H9 (cell line): Measurements from ENCODE around the gene NRDE2. TPM values are rescaled to one million over a fixed set of nuclear protein-coding genes. Genes with fewer than 3 reads are reported as not detected.

Experiments
- DNase-seq: peaks from one replicate; pipeline ENCODE4 v3.0.0-alpha.2; 2017
- H2AFZ ChIP-seq: one replicate; pipeline ENCODE4 v1.6.1; 2013; ENCODE audit warnings: mild to moderate bottlenecking, low read length, control low read depth, moderate library complexity
- H2AK5ac ChIP-seq: 2 replicates; pipeline ENCODE4 v1.6.1; 2013; ENCODE audit warnings: low read length, control low read depth, mixed read lengths; ENCODE audit not compliant: insufficient read length
- H2BK120ac ChIP-seq: one replicate; pipeline ENCODE4 v1.6.1; 2013; ENCODE audit warnings: low read depth, mild to moderate bottlenecking, low read length, control low read depth, inconsistent platforms; ENCODE audit not compliant: poor library complexity, severe bottlenecking
- H2BK12ac ChIP-seq: 2 replicates; pipeline ENCODE4 v1.6.1; 2013; ENCODE audit warnings: low read length, control low read depth, mixed read lengths, low read depth; ENCODE audit not compliant: insufficient read length
- H2BK15ac ChIP-seq: 2 replicates; pipeline ENCODE4 v1.6.1; 2013; ENCODE audit warnings: low read depth, low read length, control low read depth
- H2BK20ac ChIP-seq: one replicate; pipeline ENCODE4 v1.6.1; 2013; ENCODE audit warnings: low read depth, mild to moderate bottlenecking, low read length, control low read depth, inconsistent platforms; ENCODE audit not compliant: poor library complexity, severe bottlenecking
- H2BK5ac ChIP-seq: 2 replicates; pipeline ENCODE4 v1.6.1; 2013; ENCODE audit warnings: low read length, control low read depth, mixed read lengths; ENCODE audit not compliant: insufficient read length
- H3K14ac ChIP-seq: 2 replicates; pipeline ENCODE4 v1.6.1; 2013; ENCODE audit warnings: low read length, control low read depth; ENCODE audit not compliant: insufficient read depth
- H3K18ac ChIP-seq: 2 replicates; pipeline ENCODE4 v1.6.1; 2013; ENCODE audit warnings: low read depth, mild to moderate bottlenecking, mixed read lengths, low read length, control low read depth; ENCODE audit not compliant: insufficient read length
- H3K23ac ChIP-seq: 2 replicates; pipeline ENCODE4 v1.6.1; 2013; ENCODE audit warnings: low read length, control low read depth, mixed read lengths, low read depth; ENCODE audit not compliant: insufficient read length
- H3K23me2 ChIP-seq: 2 replicates; pipeline ENCODE4 v1.6.1; 2013; ENCODE audit warnings: low read depth, mild to moderate bottlenecking, mixed read lengths, low read length, control low read depth; ENCODE audit not compliant: insufficient read length, poor library complexity, severe bottlenecking
- H3K27ac ChIP-seq: 2 replicates; pipeline ENCODE4 v1.5.1; 2013; ENCODE audit warnings: low read length, control low read depth, mixed read lengths, low read depth; ENCODE audit not compliant: insufficient read length
- H3K27me3 ChIP-seq: 2 replicates; pipeline ENCODE4 v1.6.1; 2013; ENCODE audit warnings: low read length, control low read depth, inconsistent platforms; ENCODE audit not compliant: insufficient read depth
- H3K4ac ChIP-seq: 2 replicates; pipeline ENCODE4 v1.6.1; 2013; ENCODE audit warnings: low read depth, mild to moderate bottlenecking, control low read depth, inconsistent platforms, low read length, moderate library complexity
- H3K4me1 ChIP-seq: 2 replicates; pipeline ENCODE4 v1.6.1; 2013; ENCODE audit warnings: low read length, control low read depth, inconsistent platforms; ENCODE audit not compliant: insufficient read depth
- H3K4me2 ChIP-seq: 2 replicates; pipeline ENCODE4 v1.6.1; 2013; ENCODE audit warnings: low read length, control low read depth, mixed read lengths; ENCODE audit not compliant: insufficient read length, insufficient read depth
- H3K56ac ChIP-seq: 2 replicates; pipeline ENCODE4 v1.6.1; 2013; ENCODE audit warnings: low read depth, mild to moderate bottlenecking, mixed read lengths, low read length, control low read depth; ENCODE audit not compliant: insufficient read length
- H3K79me1 ChIP-seq: 2 replicates; pipeline ENCODE4 v1.6.1; 2013; ENCODE audit warnings: low read depth, mild to moderate bottlenecking, moderate library complexity, low read length, control low read depth, inconsistent platforms; ENCODE audit not compliant: insufficient read depth, poor library complexity, severe bottlenecking
- H3K79me2 ChIP-seq: 2 replicates; pipeline ENCODE4 v1.6.1; 2013; ENCODE audit warnings: low read length, control low read depth, inconsistent platforms; ENCODE audit not compliant: insufficient read depth
- H3K9ac ChIP-seq: 2 replicates; pipeline ENCODE4 v1.6.1; 2013; ENCODE audit warnings: low read length, control low read depth, mixed read lengths; ENCODE audit not compliant: insufficient read length; ENCODE audit errors: extremely low read depth
- H3K9me3 ChIP-seq: one replicate; pipeline ENCODE4 v1.6.1; 2013; ENCODE audit warnings: low read depth, low read length, inconsistent platforms; ENCODE audit not compliant: control insufficient read depth
- H3T11ph ChIP-seq: one replicate; pipeline ENCODE4 v1.6.1; 2013; ENCODE audit warnings: mild to moderate bottlenecking, low read length, control low read depth, inconsistent platforms
- H4K20me1 ChIP-seq: one replicate; pipeline ENCODE4 v1.6.1; 2013; ENCODE audit not compliant: control insufficient read depth, insufficient read length, insufficient read depth
- H4K5ac ChIP-seq: 2 replicates; pipeline ENCODE4 v1.6.1; 2013; ENCODE audit warnings: low read depth, mild to moderate bottlenecking, mixed read lengths, low read length, control low read depth; ENCODE audit not compliant: insufficient read length
- H4K8ac ChIP-seq: replicated peaks from 2 replicates; pipeline ENCODE4 v1.6.1; 2013; ENCODE audit warnings: low read length, control low read depth, mixed read lengths, low read depth; ENCODE audit not compliant: insufficient read length
- H4K91ac ChIP-seq: 2 replicates; pipeline ENCODE4 v1.6.1; 2013; ENCODE audit warnings: low read depth, mild to moderate bottlenecking, moderate library complexity, mixed read lengths, low read length, control low read depth; ENCODE audit not compliant: insufficient read length
- H3K27ac Mint-ChIP-seq, 3 experiments: 2 replicates in 2 of 3; 3 replicates in 1 of 3; pipeline ENCODE4 v1.8.0; 2020 to 2021; ENCODE audit warnings: mixed read lengths in 3 of 3, mild to moderate bottlenecking in 1 of 3, moderate library complexity in 1 of 3
- H3K27me3 Mint-ChIP-seq: 2 replicates; pipeline ENCODE4 v1.8.0; 2021; ENCODE audit warnings: low read depth, mild to moderate bottlenecking, moderate library complexity, mixed read lengths
- H3K36me3 Mint-ChIP-seq, 3 experiments: 2 replicates in 2 of 3; 3 replicates in 1 of 3; pipeline ENCODE4 v1.8.0; 2020 to 2021; ENCODE audit warnings: low read depth in 3 of 3, mixed read lengths in 3 of 3; ENCODE audit not compliant: insufficient read depth in 1 of 3
- H3K4me1 Mint-ChIP-seq, 2 experiments: 2 replicates each; pipeline ENCODE4 v1.8.0; 2020; ENCODE audit warnings: mixed read lengths in 2 of 2
- H3K4me3 Mint-ChIP-seq, 2 experiments: 2 replicates in 1 of 2; 3 replicates in 1 of 2; pipeline ENCODE4 v1.8.0; 2020 to 2021; ENCODE audit warnings: mild to moderate bottlenecking in 2 of 2, mixed read lengths in 2 of 2, moderate library complexity in 1 of 2
- H3K9me3 Mint-ChIP-seq, 2 experiments: 2 replicates in 1 of 2; 3 replicates in 1 of 2; pipeline ENCODE4 v1.8.0; 2020; ENCODE audit warnings: mild to moderate bottlenecking in 2 of 2, mixed read lengths in 2 of 2, moderate library complexity in 1 of 2
- WGBS: extraction: QIAGEN DNeasy Blood & Tissue Kit; methylation state at CpG from one replicate; pipeline ENCODE4 v1.1.7; 2013; ENCODE audit warnings: missing lambda C conversion rate, low lambda C conversion rate, mixed read lengths; ENCODE audit not compliant: insufficient read length; ENCODE audit errors: extremely low coverage; 5-methylcytosine and 5-hydroxymethylcytosine counted together
- total RNA-seq: library from RNA; stranded (reverse); gene quantifications from 2 replicates; pipeline ENCODE4 v1.2.1, GENCODE V29; 2021
- TF ChIP-seq, protein P1 (sequence below): fragments of 200-600 bp; sonication (generic); conservative IDR thresholded peaks from 3 replicates; pipeline ENCODE4 v1.8.0; 2021; ENCODE audit warnings: antibody characterized with exemption, mild to moderate bottlenecking

Gene NRDE2
- total RNA-seq, 1 experiment from 2014 or later: 21.2 TPM

DNA sequence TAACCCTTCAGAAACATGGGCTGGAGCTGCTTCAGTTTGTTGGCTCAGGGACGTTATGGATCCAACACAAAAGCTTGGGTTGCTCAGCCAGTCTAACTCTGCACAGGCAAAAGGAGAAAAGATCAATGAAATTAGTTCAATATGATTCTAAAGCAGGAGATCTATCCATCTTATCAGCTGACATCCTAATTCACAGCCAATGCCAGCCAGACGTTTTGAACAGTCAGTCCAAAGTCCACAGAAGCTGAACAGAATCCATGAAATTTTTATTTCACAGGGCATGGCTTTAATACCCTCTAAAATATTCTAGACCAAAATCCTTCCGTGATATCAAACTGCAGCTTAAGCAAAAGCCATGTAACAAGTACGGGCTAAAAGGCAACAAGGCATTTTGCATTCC, 13.7 kb downstream of the NRDE2 start:
- Mint-ChIP-seq H3K27me3 (no peaks in the 10 kb centered on the region), H3K27ac (0 out of 7 replicates have a peak overlapping the region, but pooled peaks of 1 of the 3 experiments have one; percentile 25), H3K4me3 (no peak overlapping the region), H3K4me1 (peaks cover 2 to 3% of the 10 kb centered on the region in 2 experiments; a peak in 1 of 4 replicates), H3K36me3 (peaks cover 7 to 38% (median 28%) of the 10 kb centered on the region in 3 experiments; a peak in 6 of 7 replicates), H3K9me3 (no peaks in the 10 kb centered on the region)
- no peak overlapping the region for H3K27ac ChIP-seq
- no peak overlapping the region for H2BK20ac ChIP-seq
- H2BK5ac ChIP-seq: no peak overlapping the region
- no peak overlapping the region for H3T11ph ChIP-seq
- H4K91ac ChIP-seq: no peak overlapping the region
- H4K20me1 ChIP-seq: no peaks in the 10 kb centered on the region
- H3K18ac ChIP-seq: no peak overlapping the region
- no peaks in the 10 kb centered on the region for H3K9me3 ChIP-seq
- no peak overlapping the region for H2AFZ ChIP-seq
- no peak overlapping the region for H4K5ac ChIP-seq
- WGBS: no CpG with 5 or more reads among the region's 4 CpGs
- H3K23me2 ChIP-seq: no peaks in the 10 kb centered on the region
- no peak overlapping the region for H3K14ac ChIP-seq
- no peak overlapping the region for H3K56ac ChIP-seq
- H2BK15ac ChIP-seq: no peak overlapping the region
- TF ChIP-seq, protein P1, sequence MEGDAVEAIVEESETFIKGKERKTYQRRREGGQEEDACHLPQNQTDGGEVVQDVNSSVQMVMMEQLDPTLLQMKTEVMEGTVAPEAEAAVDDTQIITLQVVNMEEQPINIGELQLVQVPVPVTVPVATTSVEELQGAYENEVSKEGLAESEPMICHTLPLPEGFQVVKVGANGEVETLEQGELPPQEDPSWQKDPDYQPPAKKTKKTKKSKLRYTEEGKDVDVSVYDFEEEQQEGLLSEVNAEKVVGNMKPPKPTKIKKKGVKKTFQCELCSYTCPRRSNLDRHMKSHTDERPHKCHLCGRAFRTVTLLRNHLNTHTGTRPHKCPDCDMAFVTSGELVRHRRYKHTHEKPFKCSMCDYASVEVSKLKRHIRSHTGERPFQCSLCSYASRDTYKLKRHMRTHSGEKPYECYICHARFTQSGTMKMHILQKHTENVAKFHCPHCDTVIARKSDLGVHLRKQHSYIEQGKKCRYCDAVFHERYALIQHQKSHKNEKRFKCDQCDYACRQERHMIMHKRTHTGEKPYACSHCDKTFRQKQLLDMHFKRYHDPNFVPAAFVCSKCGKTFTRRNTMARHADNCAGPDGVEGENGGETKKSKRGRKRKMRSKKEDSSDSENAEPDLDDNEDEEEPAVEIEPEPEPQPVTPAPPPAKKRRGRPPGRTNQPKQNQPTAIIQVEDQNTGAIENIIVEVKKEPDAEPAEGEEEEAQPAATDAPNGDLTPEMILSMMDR: no peak
- H3K23ac ChIP-seq: no peak overlapping the region
- H3K4me1 ChIP-seq: no peaks in the 10 kb centered on the region
- H2AK5ac ChIP-seq: no peak overlapping the region
- no peak overlapping the region for H2BK12ac ChIP-seq
- H2BK120ac ChIP-seq: no peak overlapping the region
- H4K8ac ChIP-seq: no peak overlapping the region
- no peak overlapping the region for H3K4ac ChIP-seq
- no peaks in the 10 kb centered on the region for H3K27me3 ChIP-seq
- no peak overlapping the region for H3K9ac ChIP-seq
- H3K79me2 ChIP-seq: no peaks in the 10 kb centered on the region
- no peak for DNase-seq
- peaks cover 2% of the 10 kb centered on the region for H3K79me1 ChIP-seq
- no peak overlapping the region for H3K4me2 ChIP-seq
